GM21526 (cell line): ENCODE data around the gene NTSR2.

Experiments used
- ATAC-seq: cut with Tn5 transposase; IDR thresholded peaks from one replicate; pipeline ENCODE4 v1.9.1; 2021; ENCODE audit warnings: moderate library complexity; ENCODE audit not compliant: unreplicated experiment, low FRiP score

Gene NTSR2

GRCh38 chr2:11699686-11700670 lies 30.0 kb upstream of the NTSR2 start:
- no peak for ATAC-seq

GRCh38 chr2:11698009-11698922 lies 28.3 kb upstream of the NTSR2 start:
- no peak for ATAC-seq

GRCh38 chr2:11697103-11697871 lies 27.3 kb upstream of the NTSR2 start:
- ATAC-seq: no peak

- ATAC-seq: no peak
Measured at GRCh38 chr2:11696736-11697102, 26.7 kb upstream of the NTSR2 start.

GRCh38 chr2:11695576-11695975 lies 25.6 kb upstream of the NTSR2 start:
- ATAC-seq: no peak

- peak; percentile 70 for ATAC-seq
Measured at GRCh38 chr2:11692966-11693521, 23.0 kb upstream of the NTSR2 start.

GRCh38 chr2:11691076-11691660 lies 21.2 kb upstream of the NTSR2 start:
- no peak for ATAC-seq

- no peak for ATAC-seq
Measured at GRCh38 chr2:11688222-11689069, 18.5 kb upstream of the NTSR2 start.

- ATAC-seq: no peak
Measured at GRCh38 chr2:11687736-11688135, 17.7 kb upstream of the NTSR2 start.

GRCh38 chr2:11685906-11686470 lies 16.0 kb upstream of the NTSR2 start:
- ATAC-seq: no peak

- ATAC-seq: no peak
Measured at GRCh38 chr2:11684894-11685460, 15.0 kb upstream of the NTSR2 start.

- ATAC-seq: no peak
Measured at GRCh38 chr2:11683966-11684365, 14.0 kb upstream of the NTSR2 start.

GRCh38 chr2:11683476-11683875 lies 13.5 kb upstream of the NTSR2 start:
- ATAC-seq: no peak

GRCh38 chr2:11682590-11682915 lies 12.6 kb upstream of the NTSR2 start:
- no peak for ATAC-seq

GRCh38 chr2:11681722-11682589 lies 12.0 kb upstream of the NTSR2 start:
- no peak for ATAC-seq

GRCh38 chr2:11680901-11681721 lies 11.1 kb upstream of the NTSR2 start:
- ATAC-seq: no peak
